Activated gamma-delta T cell treated with Interleukin-2 at 50 U/mL for 16 hours (primary cell): ENCODE measurements around the gene CCS.
"Not testable (repeated sequence)": the region's sequence is repeated elsewhere in the genome, so short reads cannot be mapped to it uniquely, and the experiment has no call there.

ENCODE experiments used
- DNase-seq: peaks from one replicate; pipeline ENCODE4 v3.0.0-alpha.2; 2020

The CCS gene

GRCh38 chr11:66561178-66561974 is 31.6 kb upstream of the CCS start:
- DNase-seq, result no peak

- DNase-seq, result no peak
Measured at GRCh38 chr11:66561975-66562248, 31.1 kb upstream of the CCS start.

GRCh38 chr11:66562275-66562674 is 30.7 kb upstream of the CCS start:
- no peak for DNase-seq

GRCh38 chr11:66562907-66563583 is 29.9 kb upstream of the CCS start:
- no peak for DNase-seq

- DNase-seq, result no peak
Measured at GRCh38 chr11:66563832-66564231, 29.2 kb upstream of the CCS start.

- no peak for DNase-seq
Measured at GRCh38 chr11:66564538-66564937, 28.4 kb upstream of the CCS start.

- DNase-seq, result no peak
Measured at GRCh38 chr11:66564984-66565383, 28.0 kb upstream of the CCS start.

GRCh38 chr11:66566221-66566620 is 26.8 kb upstream of the CCS start:
- no peak for DNase-seq

GRCh38 chr11:66567787-66568123 is 25.2 kb upstream of the CCS start:
- DNase-seq, result no peak

GRCh38 chr11:66568124-66568916 is 24.7 kb upstream of the CCS start, which contains the start of gene CTSF:
CTSF (minus strand) TSS chr11:66568606; CDS start chr11:66568486, 120 bp downstream.
- peak; percentile 73 for DNase-seq

GRCh38 chr11:66569076-66569475 is 23.9 kb upstream of the CCS start:
- no peak for DNase-seq

GRCh38 chr11:66570079-66570849 is 22.7 kb upstream of the CCS start:
- no peak for DNase-seq

- DNase-seq, result no peak
Measured at GRCh38 chr11:66570850-66571180, 22.2 kb upstream of the CCS start.

- DNase-seq, result peak; percentile 74
Measured at GRCh38 chr11:66579017-66579606, 13.9 kb upstream of the CCS start.

GRCh38 chr11:66580803-66581202 is 12.2 kb upstream of the CCS start:
- no peak for DNase-seq

- no peak for DNase-seq
Measured at GRCh38 chr11:66581261-66581660, 11.7 kb upstream of the CCS start.

GRCh38 chr11:66582565-66583147 is 10.3 kb upstream of the CCS start:
- not testable (repeated sequence) for DNase-seq

GRCh38 chr11:66585447-66585846 is 7.5 kb upstream of the CCS start:
- not testable (repeated sequence) for DNase-seq

GRCh38 chr11:66586136-66586535 is 6.8 kb upstream of the CCS start:
- no peak for DNase-seq

- not testable (repeated sequence) for DNase-seq
Measured at GRCh38 chr11:66589315-66589714, 3.7 kb upstream of the CCS start.

GRCh38 chr11:66589996-66590675 is 2.8 kb upstream of the CCS start:
- DNase-seq, result no peak

- DNase-seq, result no peak
Measured at GRCh38 chr11:66591175-66591574, 1.8 kb upstream of the CCS start.
